Measurements from ENCODE around the gene SERTAD4.

SERTAD4 gene

DNA sequence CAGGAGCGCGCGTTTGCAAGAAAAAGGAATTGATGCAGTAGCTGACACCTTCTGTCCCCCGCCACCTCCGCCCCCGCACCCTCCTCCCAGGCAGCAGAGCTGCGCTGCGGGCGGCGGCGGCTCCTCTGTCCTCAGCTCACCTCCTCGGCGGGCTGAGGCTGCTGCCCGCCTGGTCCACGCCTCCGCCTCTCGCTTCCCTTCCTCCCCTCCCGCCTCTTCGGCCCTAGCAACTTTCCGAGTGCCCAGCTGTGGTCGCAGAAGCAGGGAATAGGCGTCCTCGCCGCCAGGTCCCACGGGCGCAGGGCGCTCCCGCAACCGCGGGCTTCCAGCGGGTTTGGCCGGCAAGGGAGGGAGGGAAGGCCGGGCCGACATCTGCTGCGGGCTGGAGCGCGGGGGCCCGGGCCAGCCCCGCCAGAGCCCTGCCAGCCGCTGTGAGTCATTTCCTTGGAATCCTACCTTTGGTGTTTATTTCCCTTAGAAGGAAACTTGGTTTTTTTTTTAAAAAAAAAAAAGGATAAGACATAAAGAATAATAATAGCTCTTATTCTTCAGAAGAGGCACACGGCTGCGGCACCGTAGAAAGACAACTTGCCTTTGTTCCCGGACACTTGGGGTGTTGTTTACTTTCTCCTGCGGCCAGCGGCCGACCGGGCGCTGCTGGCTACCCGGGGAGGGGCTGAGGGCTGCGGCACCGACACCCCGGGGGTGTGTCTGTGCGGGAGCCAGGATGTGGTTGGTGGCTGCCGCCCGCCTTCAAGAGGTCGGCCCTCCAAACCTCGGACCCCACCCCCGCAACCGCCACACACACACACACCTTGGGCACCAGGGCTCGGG, 1.1 kb downstream of the SERTAD4 start:
- no peaks in the 10 kb centered on the region for H3K9me3 ChIP-seq (ENCODE audit: control insufficient read depth in 2 of 2, low read length in 2 of 2)
- no peaks in the 10 kb centered on the region for H3K36me3 ChIP-seq (ENCODE audit: control insufficient read depth in 2 of 2, insufficient read depth in 2 of 2, low read length in 2 of 2)
- H3K9ac ChIP-seq (ENCODE audit: low read length in 2 of 2) = peak overlapping the region; percentile 74 to 80
- H3K27ac ChIP-seq (ENCODE audit: low read length) = peak overlapping the region; percentile 95
- peaks cover 31% of the 10 kb centered on the region for H3K4me1 ChIP-seq (ENCODE audit: control insufficient read depth, insufficient read depth, low read length)
- peak overlapping the region; percentile 78 to 85 for H3K4me3 ChIP-seq (ENCODE audit: low read length in 2 of 2)
- no peaks in the 10 kb centered on the region for H3K27me3 ChIP-seq (ENCODE audit: control insufficient read depth in 1 of 2, insufficient read depth in 2 of 2, low read length in 2 of 2)

DNA sequence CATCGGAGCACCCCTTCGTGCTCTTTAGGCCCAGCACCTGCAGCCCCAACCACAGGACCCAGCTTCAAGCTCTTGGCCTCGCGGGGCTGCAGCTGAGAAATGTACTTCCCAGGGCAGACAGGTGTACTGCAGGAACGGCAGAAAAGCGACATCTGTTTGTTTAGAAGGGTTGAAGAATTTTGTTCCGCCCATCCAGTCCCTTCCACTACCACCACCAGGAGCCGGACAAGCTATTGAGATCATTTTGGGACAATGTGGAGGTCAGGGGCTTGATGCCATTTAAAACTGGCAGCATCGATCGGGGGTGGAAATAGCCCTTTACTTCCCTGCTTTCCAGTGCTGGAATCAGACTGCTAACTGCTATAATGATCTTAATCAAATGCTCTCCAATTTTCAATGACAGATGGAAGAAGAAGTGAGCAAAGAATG, 1.7 kb downstream of the SERTAD4 start:
- H3K4me3 ChIP-seq (ENCODE audit: low read length in 2 of 2) = peak overlapping the region; percentile 78 to 85
- peaks cover 31% of the 10 kb centered on the region for H3K4me1 ChIP-seq (ENCODE audit: control insufficient read depth, insufficient read depth, low read length)
- H3K27me3 ChIP-seq (ENCODE audit: control insufficient read depth in 1 of 2, insufficient read depth in 2 of 2, low read length in 2 of 2) = no peaks in the 10 kb centered on the region
- peak overlapping the region; percentile 74 to 80 for H3K9ac ChIP-seq (ENCODE audit: low read length in 2 of 2)
- peak overlapping the region; percentile 95 for H3K27ac ChIP-seq (ENCODE audit: low read length)
- H3K9me3 ChIP-seq (ENCODE audit: control insufficient read depth in 2 of 2, low read length in 2 of 2) = no peaks in the 10 kb centered on the region
- H3K36me3 ChIP-seq (ENCODE audit: control insufficient read depth in 2 of 2, insufficient read depth in 2 of 2, low read length in 2 of 2) = no peaks in the 10 kb centered on the region

DNA sequence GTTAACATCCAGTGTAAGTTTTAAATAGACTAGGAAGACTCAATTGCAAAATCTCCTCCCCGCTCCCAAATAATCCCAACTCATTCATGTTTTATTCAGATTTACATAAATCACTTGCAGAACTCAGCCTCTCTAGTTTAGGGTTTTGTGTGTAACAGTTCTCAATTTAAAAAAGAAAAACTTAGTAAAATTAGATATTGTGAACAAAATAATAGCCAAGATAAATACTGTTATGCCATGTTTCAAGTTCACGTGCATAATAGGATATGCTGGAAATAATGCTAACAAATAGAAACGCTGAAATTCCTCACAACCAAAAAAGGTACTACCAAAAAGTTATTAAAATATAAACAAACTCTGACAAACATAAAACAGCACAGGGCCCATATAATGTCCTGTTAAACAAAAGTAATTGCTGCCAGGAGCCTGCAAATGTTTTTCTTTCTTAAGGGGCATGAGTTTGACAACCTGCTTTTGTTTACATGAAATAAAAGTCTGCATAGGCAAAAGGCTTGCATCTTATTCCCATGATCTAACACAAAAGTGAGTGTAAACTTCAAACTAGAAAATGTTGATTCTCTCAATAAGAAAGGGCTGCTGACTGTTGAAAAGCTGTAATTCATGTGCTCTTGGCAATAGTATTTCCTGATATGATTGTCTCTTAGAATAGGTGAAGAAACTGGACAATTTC, 2.9 kb downstream of the SERTAD4 start:
- Histone ChIP-seq H3K9ac (ENCODE audit: low read length in 2 of 2) (no peak overlapping the region), H3K9me3 (ENCODE audit: control insufficient read depth in 2 of 2, low read length in 2 of 2) (no peaks in the 10 kb centered on the region), H3K4me3 (ENCODE audit: low read length in 2 of 2) (no peak overlapping the region), H3K4me1 (ENCODE audit: control insufficient read depth, insufficient read depth, low read length) (peaks cover 36% of the 10 kb centered on the region), H3K27me3 (ENCODE audit: control insufficient read depth in 1 of 2, insufficient read depth in 2 of 2, low read length in 2 of 2) (no peaks in the 10 kb centered on the region), H3K27ac (ENCODE audit: low read length) (peak overlapping the region; percentile 96), H3K36me3 (ENCODE audit: control insufficient read depth in 2 of 2, insufficient read depth in 2 of 2, low read length in 2 of 2) (no peaks in the 10 kb centered on the region)

DNA sequence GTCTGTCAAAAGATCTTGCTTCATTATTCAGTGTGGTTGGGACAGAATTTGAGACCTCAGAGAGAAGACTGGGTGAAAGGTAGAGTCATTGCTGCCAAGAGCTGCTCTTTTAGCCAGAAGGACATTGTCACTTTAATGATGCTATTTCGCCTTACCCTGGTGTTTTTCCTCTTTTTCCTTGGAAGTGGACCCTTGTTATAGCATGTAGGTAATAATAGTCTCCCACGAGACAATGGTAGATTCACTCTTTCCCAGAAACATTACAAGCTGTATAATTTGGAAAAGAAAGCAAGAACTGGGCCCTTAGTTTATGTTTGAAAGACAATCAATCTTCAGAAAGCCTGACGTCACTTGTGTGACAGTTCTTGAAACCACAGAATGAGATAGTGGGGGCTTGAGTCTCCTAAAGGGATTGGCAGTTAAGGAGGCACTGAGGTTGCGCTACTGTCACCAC, 3.8 kb downstream of the SERTAD4 start:
- H3K9me3 ChIP-seq (ENCODE audit: control insufficient read depth in 2 of 2, low read length in 2 of 2) = no peaks in the 10 kb centered on the region
- H3K9ac ChIP-seq (ENCODE audit: low read length in 2 of 2) = peak overlapping the region; percentile 29 to 52
- H3K36me3 ChIP-seq (ENCODE audit: control insufficient read depth in 2 of 2, insufficient read depth in 2 of 2, low read length in 2 of 2) = no peaks in the 10 kb centered on the region
- peak overlapping the region; percentile 29 to 55 for H3K4me3 ChIP-seq (ENCODE audit: low read length in 2 of 2)
- H3K4me1 ChIP-seq (ENCODE audit: control insufficient read depth, insufficient read depth, low read length) = peaks cover 37% of the 10 kb centered on the region
- H3K27me3 ChIP-seq (ENCODE audit: control insufficient read depth in 1 of 2, insufficient read depth in 2 of 2, low read length in 2 of 2) = no peaks in the 10 kb centered on the region
- peak overlapping the region; percentile 96 for H3K27ac ChIP-seq (ENCODE audit: low read length)

DNA sequence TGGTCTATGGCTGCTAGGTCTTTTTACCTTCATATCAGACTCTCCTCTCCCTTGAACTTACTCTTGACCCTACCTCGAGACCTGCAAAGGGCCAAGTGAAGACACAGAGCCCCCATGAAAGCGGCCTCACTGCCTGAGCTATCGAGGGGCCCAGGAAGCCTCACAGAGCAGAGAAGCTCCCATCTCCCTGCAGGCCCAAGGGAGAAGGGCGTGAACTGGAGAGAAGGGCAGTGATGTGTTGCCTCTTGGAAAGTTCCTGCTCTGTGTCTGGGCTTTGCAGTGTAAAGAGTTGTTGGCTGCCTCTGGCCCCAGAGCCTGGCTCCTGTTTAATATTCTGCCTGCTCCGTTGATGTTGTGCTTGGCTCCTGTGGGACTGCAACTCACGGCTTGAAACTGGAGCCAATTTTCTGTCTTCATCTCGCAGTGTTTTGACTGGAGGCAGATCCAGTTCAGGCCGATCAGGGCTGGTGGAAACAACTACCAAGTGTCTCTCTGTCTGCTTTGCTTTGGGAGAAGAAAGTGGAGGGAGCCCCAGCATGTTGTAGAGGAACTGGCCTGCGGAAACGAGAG, 4.3 kb downstream of the SERTAD4 start:
- Histone ChIP-seq H3K27ac (ENCODE audit: low read length) (peak overlapping the region; percentile 96), H3K27me3 (ENCODE audit: control insufficient read depth in 1 of 2, insufficient read depth in 2 of 2, low read length in 2 of 2) (no peaks in the 10 kb centered on the region), H3K9ac (ENCODE audit: low read length in 2 of 2) (peak overlapping the region; percentile 36 to 52), H3K4me3 (ENCODE audit: low read length in 2 of 2) (peak overlapping the region; percentile 29 to 59), H3K4me1 (ENCODE audit: control insufficient read depth, insufficient read depth, low read length) (peaks cover 34% of the 10 kb centered on the region), H3K9me3 (ENCODE audit: control insufficient read depth in 2 of 2, low read length in 2 of 2) (no peaks in the 10 kb centered on the region), H3K36me3 (ENCODE audit: control insufficient read depth in 2 of 2, insufficient read depth in 2 of 2, low read length in 2 of 2) (peaks cover 0 to 3% of the 10 kb centered on the region in 2 donors)

DNA sequence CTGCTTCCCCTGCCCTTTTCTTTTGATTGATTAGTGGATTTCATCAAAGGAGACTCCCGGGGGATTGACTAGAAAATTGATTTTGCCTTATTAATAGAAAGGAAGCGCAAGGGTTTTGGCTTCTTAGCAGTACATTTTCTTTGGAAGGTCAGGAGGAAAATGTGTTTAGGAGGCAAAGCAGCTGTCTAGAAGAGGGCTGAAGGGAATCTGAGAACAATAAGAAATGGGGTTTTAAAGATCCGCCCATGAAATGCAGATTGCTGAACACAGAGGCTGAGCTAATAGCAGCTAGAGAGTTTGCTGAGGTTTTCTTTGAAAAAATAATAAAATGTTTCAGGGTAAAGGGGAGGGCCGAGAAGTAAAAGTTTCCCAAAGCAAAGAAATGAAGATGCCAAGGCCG, 4.9 kb downstream of the SERTAD4 start:
- H3K9ac ChIP-seq (ENCODE audit: low read length in 2 of 2) = peak overlapping the region in 1 of 2 donors; percentile 36
- H3K4me3 ChIP-seq (ENCODE audit: low read length in 2 of 2) = peak overlapping the region; percentile 21 to 59

DNA sequence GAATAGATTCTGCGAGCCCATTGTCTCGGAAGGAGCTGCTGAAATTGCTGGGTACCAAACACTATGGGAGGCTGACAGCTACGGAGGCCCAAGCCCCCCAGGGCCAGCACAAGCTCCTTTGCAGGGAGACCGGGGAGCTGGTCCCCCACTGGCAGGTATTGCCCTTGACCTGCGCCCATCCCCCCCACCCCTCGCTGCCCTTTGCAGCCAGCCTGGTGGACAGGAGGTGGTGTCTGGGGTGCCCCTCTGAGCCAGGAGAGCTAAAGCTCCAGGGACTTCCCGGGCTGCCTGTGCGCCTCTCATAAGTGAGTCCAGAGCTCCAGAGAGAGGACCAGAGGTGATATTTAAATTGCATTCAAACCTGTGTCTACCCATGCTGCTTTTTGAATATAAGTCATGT, 5.4 kb downstream of the SERTAD4 start:
- H3K27me3 ChIP-seq (ENCODE audit: control insufficient read depth in 1 of 2, insufficient read depth in 2 of 2, low read length in 2 of 2) = no peaks in the 10 kb centered on the region
- H3K9ac ChIP-seq (ENCODE audit: low read length in 2 of 2) = no peak overlapping the region
- no peaks in the 10 kb centered on the region for H3K9me3 ChIP-seq (ENCODE audit: control insufficient read depth in 2 of 2, low read length in 2 of 2)
- H3K27ac ChIP-seq (ENCODE audit: low read length) = peak overlapping the region; percentile 96
- peak overlapping the region in 1 of 2 donors; percentile 59 for H3K4me3 ChIP-seq (ENCODE audit: low read length in 2 of 2)
- peaks cover 0 to 4% of the 10 kb centered on the region in 2 donors for H3K36me3 ChIP-seq (ENCODE audit: control insufficient read depth in 2 of 2, insufficient read depth in 2 of 2, low read length in 2 of 2)
- H3K4me1 ChIP-seq (ENCODE audit: control insufficient read depth, insufficient read depth, low read length) = peaks cover 34% of the 10 kb centered on the region

More for the DNA sequence above, 4.9 kb downstream of the SERTAD4 start:
- H3K9me3 ChIP-seq (ENCODE audit: control insufficient read depth in 2 of 2, low read length in 2 of 2) = no peaks in the 10 kb centered on the region
- peak overlapping the region; percentile 96 for H3K27ac ChIP-seq (ENCODE audit: low read length)
- H3K36me3 ChIP-seq (ENCODE audit: control insufficient read depth in 2 of 2, insufficient read depth in 2 of 2, low read length in 2 of 2) = peaks cover 0 to 4% of the 10 kb centered on the region in 2 donors
- peaks cover 34% of the 10 kb centered on the region for H3K4me1 ChIP-seq (ENCODE audit: control insufficient read depth, insufficient read depth, low read length)
- no peaks in the 10 kb centered on the region for H3K27me3 ChIP-seq (ENCODE audit: control insufficient read depth in 1 of 2, insufficient read depth in 2 of 2, low read length in 2 of 2)

DNA sequence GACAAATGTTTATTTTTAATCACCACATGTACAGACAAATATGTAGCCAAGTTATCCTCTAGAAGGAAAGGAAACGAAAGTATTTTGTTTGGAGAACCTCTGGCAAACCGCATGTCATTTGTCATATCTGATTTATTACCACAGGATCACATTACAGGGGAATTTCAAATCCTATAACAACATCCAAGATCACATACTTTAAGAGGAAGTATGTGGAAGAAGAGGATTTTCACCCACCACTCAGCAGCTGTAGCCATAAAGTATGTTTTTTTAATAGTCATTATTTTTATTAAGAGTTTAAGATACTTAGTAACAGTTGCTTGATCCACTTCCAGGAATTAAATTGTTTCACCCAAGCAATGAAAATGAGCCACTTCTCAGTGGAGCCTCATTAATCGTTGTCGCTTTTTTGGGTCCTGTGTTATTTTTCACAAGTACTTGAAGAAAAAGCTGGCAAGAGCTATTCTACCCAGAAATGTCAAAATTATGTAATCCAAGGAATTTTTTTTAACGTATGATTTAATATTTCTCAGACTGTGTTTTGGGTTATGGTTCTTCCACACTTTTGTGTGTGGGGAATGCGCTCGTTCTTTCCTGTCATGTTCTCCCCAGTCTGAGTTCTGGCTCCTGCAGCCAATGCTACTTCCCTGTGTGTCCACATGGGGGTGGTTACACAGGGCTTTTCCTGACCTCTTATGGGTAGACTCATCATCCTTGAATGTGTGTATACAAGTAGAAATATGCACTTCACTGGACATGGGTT, 6.9 kb downstream of the SERTAD4 start:
- Histone ChIP-seq H3K27ac (ENCODE audit: low read length) (no peak overlapping the region), H3K36me3 (ENCODE audit: control insufficient read depth in 2 of 2, insufficient read depth in 2 of 2, low read length in 2 of 2) (peaks cover 0 to 4% of the 10 kb centered on the region in 2 donors), H3K4me1 (ENCODE audit: control insufficient read depth, insufficient read depth, low read length) (peaks cover 28% of the 10 kb centered on the region)

DNA sequence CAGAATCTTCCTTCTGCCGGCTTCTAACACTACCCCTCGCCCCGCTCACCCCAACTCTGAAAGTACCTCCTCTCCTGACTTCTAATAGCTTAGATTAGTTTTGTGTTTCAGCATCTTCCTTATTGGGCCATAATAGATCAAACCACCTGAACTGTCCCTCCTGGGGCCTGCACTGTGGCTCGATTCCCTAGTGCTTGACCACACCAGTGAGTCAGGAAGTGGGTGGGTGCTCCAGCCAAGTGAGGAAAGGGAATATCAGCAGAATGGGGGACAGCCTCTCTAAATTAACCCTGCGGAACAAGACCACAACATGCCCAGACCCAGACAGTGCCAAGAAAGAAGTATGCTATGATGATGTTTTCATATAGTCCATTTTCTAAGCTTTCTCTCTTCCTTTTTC, 8.5 kb downstream of the SERTAD4 start:
- Histone ChIP-seq H3K9me3 (ENCODE audit: control insufficient read depth in 2 of 2, low read length in 2 of 2) (no peaks in the 10 kb centered on the region), H3K4me1 (ENCODE audit: control insufficient read depth, insufficient read depth, low read length) (peaks cover 24% of the 10 kb centered on the region), H3K4me3 (ENCODE audit: low read length in 2 of 2) (no peak overlapping the region), H3K36me3 (ENCODE audit: control insufficient read depth in 2 of 2, insufficient read depth in 2 of 2, low read length in 2 of 2) (peaks cover 0 to 6% of the 10 kb centered on the region in 2 donors), H3K9ac (ENCODE audit: low read length in 2 of 2) (no peak overlapping the region), H3K27me3 (ENCODE audit: control insufficient read depth in 1 of 2, insufficient read depth in 2 of 2, low read length in 2 of 2) (no peaks in the 10 kb centered on the region), H3K27ac (ENCODE audit: low read length) (peak overlapping the region; percentile 18)

More for the DNA sequence above, 6.9 kb downstream of the SERTAD4 start:
- H3K4me3 ChIP-seq (ENCODE audit: low read length in 2 of 2) = no peak overlapping the region
- no peaks in the 10 kb centered on the region for H3K27me3 ChIP-seq (ENCODE audit: control insufficient read depth in 1 of 2, insufficient read depth in 2 of 2, low read length in 2 of 2)
- no peak overlapping the region for H3K9ac ChIP-seq (ENCODE audit: low read length in 2 of 2)
- H3K9me3 ChIP-seq (ENCODE audit: control insufficient read depth in 2 of 2, low read length in 2 of 2) = no peaks in the 10 kb centered on the region

DNA sequence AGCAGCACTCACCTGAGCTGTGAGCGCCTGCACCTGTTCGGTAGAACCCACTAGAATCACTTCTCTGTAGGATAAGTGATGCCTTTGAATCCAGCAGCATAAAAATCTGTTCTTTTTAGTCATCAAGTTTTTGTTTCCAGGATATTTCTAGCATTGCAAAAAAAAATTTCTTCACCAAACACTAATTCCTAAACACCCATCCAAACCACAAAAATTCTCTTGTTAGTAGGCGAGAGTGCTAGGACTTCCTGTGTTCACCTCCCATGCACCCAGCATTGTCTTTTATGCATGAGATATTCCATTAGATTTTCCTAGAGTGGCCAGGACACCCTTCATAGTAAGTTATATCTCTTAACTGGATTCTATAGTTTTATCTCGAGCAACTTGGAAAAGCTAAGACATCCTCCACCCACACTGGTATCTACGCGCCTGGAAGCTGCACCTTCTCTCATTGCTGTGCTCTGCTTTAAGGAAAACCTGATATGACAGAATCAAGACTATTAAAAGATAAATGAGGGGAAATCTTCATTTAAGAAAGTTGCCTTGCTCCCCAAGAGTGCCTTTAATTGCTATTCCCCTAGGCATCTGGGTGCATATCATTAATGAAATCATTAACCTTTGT, 12.3 kb downstream of the SERTAD4 start:
- H3K9me3 ChIP-seq (ENCODE audit: control insufficient read depth in 2 of 2, low read length in 2 of 2) = no peaks in the 10 kb centered on the region
- no peak overlapping the region for H3K4me3 ChIP-seq (ENCODE audit: low read length in 2 of 2)
- H3K4me1 ChIP-seq (ENCODE audit: control insufficient read depth, insufficient read depth, low read length) = peaks cover 7% of the 10 kb centered on the region
- peaks cover 0 to 6% of the 10 kb centered on the region in 2 donors for H3K36me3 ChIP-seq (ENCODE audit: control insufficient read depth in 2 of 2, insufficient read depth in 2 of 2, low read length in 2 of 2)
- H3K27me3 ChIP-seq (ENCODE audit: control insufficient read depth in 1 of 2, insufficient read depth in 2 of 2, low read length in 2 of 2) = no peaks in the 10 kb centered on the region
- H3K9ac ChIP-seq (ENCODE audit: low read length in 2 of 2) = no peak overlapping the region
- no peak overlapping the region for H3K27ac ChIP-seq (ENCODE audit: low read length)

All from stomach smooth muscle (tissue), 2 donors.